ENCODE data around the gene BRSK1. TPM values are rescaled to one million over a fixed set of nuclear protein-coding genes. Genes with fewer than 3 reads are reported as not detected.

The BRSK1 gene
- total and polyA plus RNA-seq, 9 donors: 5.4 to 13.7 (median 10.4) TPM

DNA sequence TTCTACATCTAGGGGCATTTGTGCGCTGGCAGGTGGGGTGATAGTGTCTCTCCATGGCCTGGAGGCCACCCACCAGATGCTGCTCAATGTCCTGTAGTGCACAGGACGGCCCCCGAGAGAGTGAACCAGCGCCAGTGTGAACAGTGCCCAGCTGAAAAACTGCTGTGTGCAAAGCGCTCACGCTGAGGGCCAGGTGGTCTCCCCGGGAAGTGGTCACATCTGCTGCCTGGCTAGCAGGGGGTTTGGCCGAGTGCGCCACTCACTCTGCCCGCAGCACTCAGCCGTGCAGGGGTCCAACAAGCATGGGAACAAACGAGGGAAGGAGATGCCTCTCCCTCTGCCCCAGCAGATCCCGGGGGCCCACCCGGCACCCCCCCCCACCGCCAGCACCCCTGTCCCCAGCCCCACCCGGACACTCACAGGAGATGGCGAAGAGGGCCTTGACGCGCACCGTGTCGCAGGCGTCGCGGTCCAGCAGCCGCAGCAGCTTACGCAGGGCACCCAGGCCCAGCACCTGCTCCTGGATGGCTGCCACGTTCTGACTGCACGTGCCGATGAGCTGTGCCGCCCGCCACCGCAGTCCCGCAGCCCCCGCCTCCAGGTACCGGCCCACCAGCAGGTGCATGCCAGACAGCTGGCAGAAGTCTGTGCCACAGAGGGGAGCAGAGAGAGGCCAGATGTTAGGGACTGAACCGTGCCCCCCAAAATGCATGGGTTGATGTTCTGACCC lies 9.7 kb upstream of the BRSK1 start:
- Histone ChIP-seq H3K27ac (ENCODE audit: low read length) (no peak overlapping the region), H3K4me3 (ENCODE audit: low read length) (no peak overlapping the region), H3K36me3 (ENCODE audit: control insufficient read depth, insufficient read depth, low read length) (peaks cover 69% of the 10 kb centered on the region), H3K4me1 (ENCODE audit: control insufficient read depth, insufficient read depth, low read length) (peaks cover 3% of the 10 kb centered on the region), H3K9me3 (replicated peaks; ENCODE audit: control insufficient read depth, low read depth, low read length) (no peaks in the 10 kb centered on the region), H3K27me3 (ENCODE audit: control insufficient read depth, insufficient read depth, low read length) (no peaks in the 10 kb centered on the region)
- no peak for DNase-seq
- WGBS (ENCODE audit: insufficient coverage): 88% methylated on average over 29 of the region's 36 CpGs

DNA sequence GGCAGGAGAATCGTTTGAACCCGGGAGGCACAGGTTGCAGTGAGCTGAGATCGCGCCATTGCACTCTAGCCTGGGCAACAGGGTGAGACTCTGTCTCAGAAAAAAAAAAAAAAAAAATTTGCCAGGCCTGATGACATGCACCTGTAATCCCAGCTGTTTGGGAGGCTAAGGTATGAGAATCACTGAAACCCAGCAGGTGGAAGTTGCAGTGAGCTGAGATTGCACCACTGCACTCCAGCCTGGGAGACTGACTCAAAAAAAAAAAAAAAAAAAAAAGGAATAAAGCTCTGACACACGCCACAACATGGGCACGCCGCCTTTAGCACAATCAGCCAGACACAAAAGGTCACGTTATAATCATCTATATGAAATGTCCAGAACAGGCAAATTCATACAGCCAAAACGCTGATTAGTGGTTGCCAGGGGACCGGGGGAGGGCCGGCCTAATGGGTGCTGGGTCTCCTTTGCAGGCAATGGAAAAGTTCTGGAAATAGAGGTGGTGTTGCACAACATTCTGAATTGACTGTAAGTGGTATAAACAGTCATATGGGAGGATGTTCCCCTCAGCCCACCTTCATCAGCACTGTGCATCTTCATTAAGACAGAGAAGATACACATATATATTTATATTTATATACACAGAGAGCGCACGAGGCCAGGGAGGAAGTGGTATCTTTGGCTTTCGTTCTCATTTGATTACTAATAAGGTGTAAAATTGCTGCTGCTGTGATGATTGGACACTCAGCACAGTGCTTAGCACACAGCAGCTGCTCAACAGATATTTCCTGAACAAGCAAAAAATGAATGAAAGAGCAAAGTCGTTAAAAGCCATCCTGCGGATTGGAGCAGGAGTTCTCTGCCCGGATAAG lies 7.7 kb upstream of the BRSK1 start:
- peaks cover 12% of the 10 kb centered on the region for H3K4me1 ChIP-seq (ENCODE audit: control insufficient read depth, insufficient read depth, low read length)
- 83% methylated on average over 6 of the region's 17 CpGs for WGBS (ENCODE audit: insufficient coverage)
- H3K27me3 ChIP-seq (ENCODE audit: control insufficient read depth, insufficient read depth, low read length): no peaks in the 10 kb centered on the region
- no peaks in the 10 kb centered on the region for H3K9me3 ChIP-seq (replicated peaks; ENCODE audit: control insufficient read depth, low read depth, low read length)
- no peak overlapping the region for H3K4me3 ChIP-seq (ENCODE audit: low read length)
- no peak for DNase-seq
- H3K27ac ChIP-seq (ENCODE audit: low read length): no peak overlapping the region
- peaks cover 56% of the 10 kb centered on the region for H3K36me3 ChIP-seq (ENCODE audit: control insufficient read depth, insufficient read depth, low read length)

DNA sequence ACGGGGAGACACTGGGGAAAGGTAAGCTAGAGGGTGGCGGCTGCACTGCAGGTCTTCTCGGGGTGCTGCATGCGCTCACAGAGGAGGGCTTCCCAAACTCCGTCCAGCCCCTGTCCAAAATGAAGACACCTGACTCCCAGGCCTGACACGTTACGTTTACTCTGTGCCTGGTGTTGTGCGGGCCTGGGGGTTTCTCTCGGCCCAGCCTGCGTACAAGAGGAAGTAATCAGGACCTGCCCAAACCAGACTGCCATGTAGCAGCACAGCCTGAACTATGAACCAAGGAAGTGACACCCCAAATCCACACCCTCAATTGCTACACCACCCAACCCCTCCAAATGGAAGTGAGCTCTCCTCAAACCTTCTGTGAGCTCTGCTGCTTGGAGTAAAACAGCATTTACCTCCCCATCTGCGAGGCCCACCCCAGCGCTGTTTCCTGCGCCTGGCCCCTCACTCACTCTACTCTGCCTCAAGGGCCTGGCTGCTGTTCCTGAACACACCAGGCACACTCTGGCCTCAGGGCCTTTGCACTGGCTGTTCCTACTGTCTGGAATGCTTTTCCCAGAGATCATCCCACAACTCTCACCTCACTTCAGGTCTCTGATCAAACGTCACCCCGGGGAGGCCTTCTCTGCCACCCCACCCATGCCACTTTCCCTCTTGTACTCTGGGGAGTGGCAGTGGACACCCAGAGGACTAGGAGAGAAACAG lies 6.9 kb upstream of the BRSK1 start:
- H3K4me1 ChIP-seq (ENCODE audit: control insufficient read depth, insufficient read depth, low read length): peaks cover 12% of the 10 kb centered on the region
- H3K36me3 ChIP-seq (ENCODE audit: control insufficient read depth, insufficient read depth, low read length): peaks cover 49% of the 10 kb centered on the region
- DNase-seq: no peak
- H3K4me3 ChIP-seq (ENCODE audit: low read length): no peak overlapping the region
- no peak overlapping the region for H3K27ac ChIP-seq (ENCODE audit: low read length)
- WGBS (ENCODE audit: insufficient coverage): 95% methylated on average over 10 of the region's 15 CpGs
- H3K9me3 ChIP-seq (replicated peaks; ENCODE audit: control insufficient read depth, low read depth, low read length): no peaks in the 10 kb centered on the region
- H3K27me3 ChIP-seq (ENCODE audit: control insufficient read depth, insufficient read depth, low read length): no peaks in the 10 kb centered on the region

DNA sequence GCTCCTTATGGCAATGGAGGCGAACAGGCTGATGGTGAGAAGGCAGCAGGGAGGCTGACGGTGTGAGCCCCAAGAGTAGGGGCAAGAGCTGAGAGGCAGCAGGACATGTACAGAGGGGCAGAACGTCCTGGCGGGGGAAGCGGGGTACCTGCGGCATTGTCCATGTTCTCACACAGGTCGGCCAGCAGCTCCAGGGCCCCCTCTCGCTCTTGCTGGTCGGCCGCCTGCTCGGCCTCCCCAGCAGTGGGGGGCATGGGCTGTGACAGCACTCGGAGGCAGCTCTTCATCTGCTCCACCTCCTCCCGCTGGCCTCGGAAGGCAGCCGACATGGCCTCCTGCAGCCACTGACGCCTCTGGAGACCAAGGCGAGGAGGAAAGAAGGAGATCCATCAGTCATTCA lies 6.3 kb upstream of the BRSK1 start:
- Histone ChIP-seq H3K4me1 (ENCODE audit: control insufficient read depth, insufficient read depth, low read length) (peaks cover 12% of the 10 kb centered on the region), H3K36me3 (ENCODE audit: control insufficient read depth, insufficient read depth, low read length) (peaks cover 44% of the 10 kb centered on the region), H3K4me3 (ENCODE audit: low read length) (no peak overlapping the region), H3K27ac (ENCODE audit: low read length) (no peak overlapping the region), H3K9me3 (replicated peaks; ENCODE audit: control insufficient read depth, low read depth, low read length) (no peaks in the 10 kb centered on the region), H3K27me3 (ENCODE audit: control insufficient read depth, insufficient read depth, low read length) (no peaks in the 10 kb centered on the region)
- 90% methylated on average over 15 of the region's 17 CpGs for WGBS (ENCODE audit: insufficient coverage)
- DNase-seq: no peak

DNA sequence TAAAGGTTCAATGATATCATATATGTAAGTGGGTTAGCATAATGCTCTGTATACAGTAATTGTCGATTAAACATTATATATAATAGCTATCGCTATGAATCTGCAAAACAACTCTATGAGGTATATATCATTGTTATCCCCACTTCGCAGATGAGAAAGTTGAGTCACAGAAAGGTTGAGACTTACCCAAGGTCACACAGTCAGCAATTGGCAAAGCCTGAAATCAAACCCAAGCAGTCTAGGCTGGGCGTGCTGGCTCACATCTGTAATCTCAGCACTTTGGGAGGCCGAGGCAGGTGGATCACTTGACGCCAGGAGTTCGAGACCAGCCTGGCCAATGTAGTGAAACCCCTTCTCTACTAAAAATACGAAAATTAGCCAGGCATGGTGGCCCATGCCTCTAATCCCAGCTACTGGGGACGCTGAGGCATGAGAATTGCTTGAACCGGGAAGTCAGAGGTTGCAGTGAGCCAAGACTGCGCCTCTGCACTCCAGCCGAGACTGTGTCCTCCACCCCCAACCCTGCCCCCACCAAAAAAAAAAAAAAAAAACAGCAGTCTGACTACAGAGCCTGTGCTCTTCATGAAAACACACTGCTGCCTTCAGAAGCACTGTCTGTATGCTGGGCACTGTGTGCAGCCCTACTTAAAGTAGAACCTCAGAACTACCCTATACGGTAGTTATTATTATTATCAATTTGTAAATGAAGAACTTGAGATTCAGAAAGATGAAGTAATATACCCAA lies 5.2 kb upstream of the BRSK1 start:
- Histone ChIP-seq H3K4me3 (ENCODE audit: low read length) (no peak overlapping the region), H3K27ac (ENCODE audit: low read length) (no peak overlapping the region), H3K36me3 (ENCODE audit: control insufficient read depth, insufficient read depth, low read length) (peaks cover 35% of the 10 kb centered on the region), H3K27me3 (ENCODE audit: control insufficient read depth, insufficient read depth, low read length) (no peaks in the 10 kb centered on the region), H3K4me1 (ENCODE audit: control insufficient read depth, insufficient read depth, low read length) (peaks cover 12% of the 10 kb centered on the region), H3K9me3 (replicated peaks; ENCODE audit: control insufficient read depth, low read depth, low read length) (no peaks in the 10 kb centered on the region)
- WGBS (ENCODE audit: insufficient coverage): 72% methylated on average over 7 of the region's 13 CpGs
- no peak for DNase-seq

DNA sequence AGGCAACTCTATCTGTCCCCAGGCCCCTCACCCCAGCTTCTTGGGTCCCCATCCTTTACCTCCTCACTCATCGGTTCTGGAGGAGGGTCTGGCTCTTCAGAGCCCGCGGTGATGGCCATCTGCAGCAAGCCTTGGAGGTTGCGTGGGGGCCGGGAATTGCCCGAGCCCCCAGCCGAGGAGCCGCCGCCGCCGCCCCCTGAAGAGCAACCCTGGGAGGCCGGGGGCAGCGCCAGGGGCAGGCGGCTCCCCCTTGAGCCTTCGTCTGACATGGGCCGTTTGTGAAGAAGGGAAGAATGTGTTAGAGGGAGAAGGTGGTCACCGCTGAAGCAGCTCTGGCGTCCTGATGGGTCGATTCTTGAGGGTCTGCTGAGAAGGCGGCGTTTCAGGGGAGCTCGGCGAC lies 4.5 kb upstream of the BRSK1 start:
- Histone ChIP-seq H3K27me3 (ENCODE audit: control insufficient read depth, insufficient read depth, low read length) (no peaks in the 10 kb centered on the region), H3K4me1 (ENCODE audit: control insufficient read depth, insufficient read depth, low read length) (peaks cover 12% of the 10 kb centered on the region), H3K36me3 (ENCODE audit: control insufficient read depth, insufficient read depth, low read length) (peaks cover 29% of the 10 kb centered on the region), H3K27ac (ENCODE audit: low read length) (peak overlapping the region; percentile 94), H3K9me3 (replicated peaks; ENCODE audit: control insufficient read depth, low read depth, low read length) (no peaks in the 10 kb centered on the region), H3K4me3 (ENCODE audit: low read length) (peak overlapping the region; percentile 95)
- 3% methylated on average over 17 of the region's 23 CpGs for WGBS (ENCODE audit: insufficient coverage)
- no peak for DNase-seq

DNA sequence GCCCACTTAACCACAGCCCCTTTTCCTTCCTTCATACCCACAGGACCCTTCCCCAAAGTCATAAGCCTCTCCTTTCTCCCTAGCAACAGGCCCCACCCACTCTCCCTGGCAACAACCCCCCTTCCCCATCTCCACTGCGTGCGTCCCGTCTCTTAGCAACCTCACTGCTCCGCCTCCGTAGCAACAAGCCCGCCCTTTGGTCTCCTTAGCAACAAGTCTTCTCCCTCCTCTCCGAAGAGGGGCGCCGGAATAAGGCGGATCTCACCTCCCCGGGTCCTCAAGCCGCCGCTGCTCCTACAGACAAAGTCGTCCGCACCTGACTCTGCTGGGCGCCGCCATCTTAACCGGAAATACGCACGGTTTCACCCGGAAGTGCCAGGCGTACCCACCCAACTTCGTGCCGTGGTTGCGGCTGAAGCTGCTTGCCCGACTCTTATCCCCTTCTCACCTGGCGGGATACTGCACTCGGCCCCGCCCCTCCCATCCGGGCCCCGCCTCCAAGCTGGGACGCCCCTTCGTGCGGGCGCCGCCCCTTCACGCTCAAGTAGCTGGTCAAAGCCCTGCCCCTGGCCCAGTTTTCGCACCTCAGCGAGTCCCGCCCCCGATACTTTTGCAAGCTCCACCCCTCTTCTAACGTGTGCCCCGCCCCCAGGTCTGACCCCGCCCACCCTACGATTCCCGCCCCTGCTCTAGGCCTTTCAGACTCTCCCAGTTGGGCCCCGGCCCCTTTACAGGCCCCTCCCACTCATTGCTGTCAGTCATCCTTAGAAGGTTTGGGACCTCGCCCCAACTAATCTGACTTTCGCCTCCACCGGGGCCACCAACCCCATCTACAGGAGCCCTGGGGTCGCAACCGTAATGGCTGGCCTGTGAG lies 3.8 kb upstream of the BRSK1 start, which contains the start of gene HSPBP1:
Gene HSPBP1, minus strand, starts transcription at position 341 of the 874 bp plus-strand sequence. CDS start 502 bp downstream, outside the sequence.
- under 1% methylated on average over 47 of the region's 52 CpGs for WGBS (ENCODE audit: insufficient coverage)
- Histone ChIP-seq H3K9me3 (replicated peaks; ENCODE audit: control insufficient read depth, low read depth, low read length) (no peaks in the 10 kb centered on the region), H3K4me1 (ENCODE audit: control insufficient read depth, insufficient read depth, low read length) (peaks cover 17% of the 10 kb centered on the region), H3K4me3 (ENCODE audit: low read length) (peak within 1 kb of the TSS; percentile 95), H3K27ac (ENCODE audit: low read length) (peak within 1 kb of the TSS; percentile 94), H3K36me3 (ENCODE audit: control insufficient read depth, insufficient read depth, low read length) (peaks cover 23% of the 10 kb centered on the region), H3K27me3 (ENCODE audit: control insufficient read depth, insufficient read depth, low read length) (no peaks in the 10 kb centered on the region)
- peak; percentile 96 for DNase-seq

DNA sequence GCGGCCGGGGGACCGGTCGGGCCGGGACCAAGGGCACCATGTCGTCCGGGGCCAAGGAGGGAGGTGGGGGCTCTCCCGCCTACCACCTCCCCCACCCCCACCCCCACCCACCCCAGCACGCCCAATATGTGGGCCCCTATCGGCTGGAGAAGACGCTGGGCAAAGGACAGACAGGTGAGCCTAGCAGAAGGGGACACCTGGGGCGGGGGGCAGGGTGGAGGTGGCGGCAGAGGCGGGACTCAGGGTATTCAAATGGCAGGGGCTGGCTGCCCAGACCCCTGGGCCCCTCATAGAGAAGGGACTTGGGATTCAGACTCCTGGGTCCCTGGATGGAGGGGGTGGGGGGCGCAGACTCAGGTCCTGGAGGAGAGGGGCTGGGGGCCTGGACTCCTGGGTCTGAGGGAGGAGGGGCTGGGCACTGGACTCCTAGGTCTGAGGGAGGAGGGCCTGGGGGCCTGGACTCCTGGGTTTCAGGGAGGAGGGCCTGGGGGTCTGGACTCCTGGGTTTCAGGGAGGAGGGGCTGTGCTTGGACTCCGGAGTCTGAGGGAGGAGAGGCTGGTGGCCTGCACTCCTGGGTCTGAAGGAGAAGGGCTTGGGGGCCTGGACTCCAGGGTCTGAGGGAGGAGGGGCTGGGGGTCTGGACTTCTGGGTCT lies 735 bp downstream of the BRSK1 start:
- Histone ChIP-seq H3K27ac (ENCODE audit: low read length) (peak overlapping the region; percentile 71), H3K4me3 (ENCODE audit: low read length) (peak overlapping the region; percentile 33), H3K27me3 (ENCODE audit: control insufficient read depth, insufficient read depth, low read length) (no peaks in the 10 kb centered on the region), H3K4me1 (ENCODE audit: control insufficient read depth, insufficient read depth, low read length) (peaks cover 19% of the 10 kb centered on the region), H3K9me3 (replicated peaks; ENCODE audit: control insufficient read depth, low read depth, low read length) (no peaks in the 10 kb centered on the region), H3K36me3 (ENCODE audit: control insufficient read depth, insufficient read depth, low read length) (peaks cover 18% of the 10 kb centered on the region)
- 24% methylated on average over 5 of the region's 16 CpGs for WGBS (ENCODE audit: insufficient coverage)
- no peak for DNase-seq

All from muscle of leg (tissue), 11 donors.